HG03095 (cell line): ENCODE measurements around the gene TPO.

ENCODE experiments used
- ATAC-seq: cut with Tn5 transposase; IDR thresholded peaks from one replicate; pipeline ENCODE4 v1.9.1; 2021; ENCODE audit warnings: moderate library complexity; ENCODE audit not compliant: unreplicated experiment

Gene TPO

GRCh38 chr2:1440581-1440980 is 27.3 kb downstream of the TPO start:
- ATAC-seq: no peak

GRCh38 chr2:1446301-1446700 is 33.0 kb downstream of the TPO start:
- ATAC-seq: no peak

- no peak for ATAC-seq
These were observed 34.7 kb downstream of the TPO start for GRCh38 chr2:1448009-1448408.

DNA sequence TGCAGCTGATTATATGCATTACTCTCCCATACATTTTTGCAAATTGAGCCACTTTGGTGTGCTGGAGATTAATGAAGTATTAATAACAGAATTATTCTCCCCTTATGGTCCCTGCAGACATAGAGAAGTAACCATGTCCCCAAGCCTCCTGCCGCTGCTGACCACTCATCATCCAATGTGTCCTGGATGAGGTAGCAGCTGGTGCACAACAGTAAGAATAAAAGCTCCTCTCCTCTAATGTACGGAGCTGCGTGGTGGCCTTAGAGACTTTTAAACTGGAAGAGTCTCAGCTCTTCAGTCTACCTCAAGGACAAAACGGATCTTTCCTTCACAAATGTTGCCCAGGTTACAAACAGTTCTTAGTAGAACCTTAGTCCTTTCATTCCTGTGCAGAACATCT is 37.7 kb downstream of the TPO start:
- ATAC-seq: no peak

- ATAC-seq: no peak
These were observed 38.2 kb downstream of the TPO start for GRCh38 chr2:1451422-1451821.

DNA sequence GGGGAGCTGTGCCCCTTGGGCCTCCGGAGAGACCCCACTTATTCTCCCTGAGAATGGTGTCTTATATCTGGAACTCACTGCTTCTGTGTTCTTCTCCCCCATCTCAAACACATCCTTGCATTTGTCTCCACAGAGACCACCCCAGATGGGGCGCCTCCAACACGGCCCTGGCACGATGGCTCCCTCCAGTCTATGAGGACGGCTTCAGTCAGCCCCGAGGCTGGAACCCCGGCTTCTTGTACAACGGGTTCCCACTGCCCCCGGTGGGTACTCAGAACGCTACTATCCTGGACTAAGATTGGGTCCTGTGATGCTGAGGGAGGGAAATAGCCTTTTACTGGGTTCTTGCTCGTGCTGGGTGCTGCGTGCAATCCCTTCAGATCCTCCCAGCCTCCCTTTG is 40.3 kb downstream of the TPO start:
- ATAC-seq: no peak

DNA sequence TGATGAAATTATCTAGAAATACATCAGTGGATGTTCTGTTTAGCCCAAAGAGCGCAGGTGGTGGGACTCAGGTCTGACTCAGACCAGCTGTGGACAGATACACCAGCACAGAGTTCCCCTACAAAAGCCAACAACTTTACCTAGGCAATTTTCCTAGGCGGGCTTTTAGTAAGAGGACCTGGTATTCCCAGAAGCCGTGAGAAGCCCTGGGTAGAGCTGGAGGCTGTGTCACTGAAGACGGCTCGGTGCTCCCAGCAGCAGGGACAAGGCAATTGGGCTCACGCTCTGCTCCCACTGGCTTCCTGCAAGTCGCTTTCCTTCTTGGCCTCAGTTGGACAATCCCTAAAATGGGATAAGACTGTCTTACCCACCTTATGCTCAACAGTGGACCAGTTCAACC is 41.1 kb downstream of the TPO start:
- ATAC-seq: no peak

DNA sequence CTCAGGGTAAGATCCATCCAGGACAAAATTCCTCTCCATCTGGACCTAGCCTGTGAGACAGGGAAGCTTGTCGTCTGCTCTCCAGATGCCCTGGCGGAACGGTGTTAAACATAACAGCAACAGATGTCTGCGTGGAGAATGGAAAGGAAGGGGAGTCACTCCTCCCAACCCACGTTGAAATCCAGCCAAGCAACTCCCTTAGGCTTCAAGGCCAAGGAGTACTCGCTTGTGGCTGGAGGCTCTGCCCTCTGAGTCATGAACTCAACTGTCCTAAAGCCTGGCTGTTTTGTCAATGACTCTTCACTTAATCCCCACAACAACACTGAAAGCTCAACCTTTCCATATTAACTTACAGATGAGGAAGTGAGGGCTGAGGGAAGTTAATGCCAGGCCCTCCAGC is 42.2 kb downstream of the TPO start:
- ATAC-seq: no peak

DNA sequence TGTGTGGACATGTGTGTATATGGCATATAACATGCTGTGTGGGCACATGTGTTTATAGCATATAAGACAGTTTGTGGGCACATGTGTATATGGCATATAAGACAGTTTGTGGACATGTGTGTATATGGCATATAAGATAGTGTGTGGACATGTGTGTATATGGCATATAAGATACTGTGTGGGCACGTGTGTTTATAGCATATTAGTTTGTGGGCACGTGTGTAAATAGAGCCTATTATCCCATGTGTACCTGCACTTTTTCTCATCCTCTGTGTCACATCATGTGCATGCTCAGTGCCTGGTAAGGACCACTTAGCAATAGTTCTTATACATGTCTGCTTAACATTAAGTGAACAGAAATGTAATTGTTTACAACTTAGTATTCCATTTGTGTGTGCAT is 45.2 kb downstream of the TPO start:
- ATAC-seq: no peak

GRCh38 chr2:1459727-1460126 is 46.5 kb downstream of the TPO start:
- no peak for ATAC-seq

DNA sequence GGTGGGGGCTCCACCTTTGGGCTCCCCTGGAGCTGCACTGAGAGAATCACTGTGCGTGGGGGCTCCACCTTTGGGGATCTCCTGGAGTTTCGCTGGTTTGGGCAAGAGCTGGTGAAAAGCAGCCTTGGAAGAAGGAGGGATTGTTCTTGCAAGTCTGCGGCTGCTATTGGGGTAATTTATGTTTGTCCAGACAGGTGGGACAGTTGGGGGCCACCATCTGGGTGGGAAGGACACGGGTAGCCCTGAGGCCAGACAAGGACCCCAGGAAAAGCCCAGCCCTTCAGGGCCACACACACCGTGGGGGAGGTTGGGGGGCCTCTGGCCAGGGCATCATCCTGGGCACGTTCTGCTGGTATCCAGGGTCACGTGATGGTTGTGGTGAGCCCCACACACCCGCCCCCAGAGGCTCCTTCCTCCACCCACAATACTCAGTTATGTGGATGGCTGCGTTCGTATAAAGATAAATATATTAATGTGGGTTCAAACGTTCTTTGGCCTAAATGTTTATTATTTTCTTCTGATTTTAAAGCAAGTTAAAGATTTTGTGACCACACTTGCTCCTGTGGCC is 47.7 kb downstream of the TPO start:
- no peak for ATAC-seq

DNA sequence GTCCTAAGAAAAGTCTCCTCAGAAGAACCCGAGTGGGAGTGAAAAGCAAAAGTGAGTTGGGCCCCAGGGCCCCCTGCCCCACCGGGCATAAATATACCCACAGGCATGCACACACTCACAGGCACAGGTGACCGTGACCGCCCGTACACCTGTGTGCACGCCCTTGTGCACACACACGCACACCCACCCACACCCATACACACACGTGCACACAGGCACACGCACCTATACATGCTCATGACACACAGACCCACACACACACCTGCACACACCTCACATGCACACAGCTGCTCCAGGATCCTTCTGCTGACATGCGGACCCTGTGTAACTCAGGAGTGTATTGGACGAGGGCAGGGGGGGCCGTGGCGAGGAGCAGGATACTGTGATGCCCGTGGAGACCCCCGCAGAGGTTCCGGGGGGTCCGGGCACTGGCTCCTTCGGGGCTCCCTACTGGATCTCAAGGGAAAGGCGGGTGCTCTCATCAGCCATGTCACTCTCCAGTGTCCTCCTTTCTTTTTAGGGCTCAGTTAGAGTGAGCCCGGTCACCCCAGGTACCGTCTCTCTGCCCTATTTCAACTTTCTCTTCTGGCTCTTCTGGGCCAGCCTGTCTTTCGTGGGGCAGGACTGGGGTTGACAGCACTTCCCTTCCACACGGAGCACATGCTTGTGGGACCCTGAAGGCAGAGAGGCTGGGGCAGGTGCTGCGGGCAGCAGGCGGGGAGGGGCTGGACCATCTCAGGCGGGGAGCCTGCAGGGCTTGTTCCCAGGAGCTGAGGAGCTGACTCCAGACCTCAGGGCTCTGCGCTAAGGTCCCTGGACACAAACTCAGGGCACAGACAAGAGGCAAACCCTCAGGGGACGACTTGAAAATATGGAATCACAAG is 48.5 kb downstream of the TPO start:
- ATAC-seq: no peak

DNA sequence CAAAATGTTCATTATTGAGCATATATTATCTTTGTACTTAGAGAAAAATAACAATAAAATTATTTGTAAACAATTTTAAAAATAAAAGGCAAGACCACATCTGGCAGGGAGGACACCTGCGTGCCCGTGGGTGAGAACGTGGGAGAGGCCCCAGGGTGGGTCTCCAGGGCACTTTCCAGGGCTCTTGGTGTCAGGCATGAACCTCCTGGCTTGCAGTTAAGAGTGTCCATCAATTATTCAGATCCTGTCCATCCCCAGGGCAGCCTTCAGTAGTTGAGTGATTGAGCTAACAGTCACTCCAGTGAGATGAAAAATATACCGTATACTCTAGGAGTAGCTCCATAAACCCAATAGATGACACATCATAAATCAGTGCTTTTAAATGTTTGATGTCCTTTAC is 49.7 kb downstream of the TPO start:
- ATAC-seq: no peak

DNA sequence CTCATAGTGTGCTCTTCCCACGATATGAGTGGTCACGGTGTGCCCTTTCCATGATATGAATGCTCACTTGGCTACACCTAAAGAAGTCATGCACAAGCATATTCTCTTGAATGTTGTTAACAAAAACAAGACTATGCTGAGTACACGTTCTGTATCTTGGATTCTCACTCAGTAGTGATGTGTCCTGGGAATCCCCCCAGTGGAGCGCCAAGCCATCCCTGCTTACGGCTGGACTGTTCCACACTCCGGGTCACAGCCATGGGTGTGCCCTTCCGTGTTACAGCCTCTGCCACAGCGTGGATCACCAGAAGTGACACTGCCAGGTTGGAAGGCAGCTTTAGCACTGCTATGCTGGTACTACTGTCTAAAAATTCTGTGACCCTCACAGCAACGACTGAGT is 59.1 kb downstream of the TPO start:
- ATAC-seq: no peak

DNA sequence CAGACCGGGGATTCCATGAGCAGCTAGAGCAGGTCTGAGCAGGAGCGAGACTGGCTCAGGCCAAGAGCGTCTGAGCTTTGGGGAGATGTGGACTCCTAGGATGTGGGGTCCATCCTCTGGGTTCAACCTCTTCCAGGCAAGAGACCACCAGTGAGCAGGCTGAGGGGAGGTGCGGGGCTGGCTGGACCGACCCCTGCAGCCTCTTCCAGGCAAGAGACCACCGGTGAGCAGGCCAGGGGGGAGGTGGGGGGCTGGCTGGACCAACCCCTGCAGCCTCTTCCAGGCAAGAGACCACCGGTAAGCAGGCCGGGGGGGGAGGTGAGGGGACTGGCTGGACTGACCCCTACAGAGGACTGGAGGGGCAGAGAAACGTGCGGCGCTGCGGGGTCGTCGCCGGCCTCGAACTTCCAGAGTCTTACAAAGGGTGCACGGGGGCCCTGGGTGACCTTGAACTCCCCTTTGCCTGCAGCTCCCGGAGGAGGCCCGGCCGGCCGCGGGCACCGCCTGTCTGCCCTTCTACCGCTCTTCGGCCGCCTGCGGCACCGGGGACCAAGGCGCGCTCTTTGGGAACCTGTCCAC is 63.4 kb downstream of the TPO start:
- ATAC-seq: no peak

GRCh38 chr2:1477196-1478040 is 64.2 kb downstream of the TPO start:
- ATAC-seq: no peak

- no peak for ATAC-seq
These were observed 65.3 kb downstream of the TPO start for GRCh38 chr2:1478311-1479305.

- ATAC-seq: no peak
These were observed 66.1 kb downstream of the TPO start for GRCh38 chr2:1479346-1479745.

DNA sequence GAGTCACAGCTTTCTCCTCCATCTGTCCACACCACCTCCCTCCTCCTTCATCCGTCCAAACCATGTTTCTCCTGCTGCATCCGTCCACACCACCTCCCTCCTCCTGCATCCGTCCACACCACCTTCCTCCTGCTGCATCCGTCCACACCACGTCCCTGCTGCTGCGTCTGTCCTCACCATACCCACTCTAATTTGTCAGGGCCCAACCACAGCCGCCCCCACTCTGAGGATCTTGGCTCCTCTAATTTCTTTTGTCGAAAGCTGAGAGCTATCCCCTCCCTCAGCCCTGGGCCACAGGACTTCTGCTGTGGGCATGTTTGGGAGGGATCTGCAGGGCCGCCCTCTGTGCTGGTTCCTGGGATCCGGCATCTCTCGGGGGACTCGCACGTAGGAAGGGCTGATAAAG is 67.4 kb downstream of the TPO start:
- ATAC-seq: no peak
